Epidermal melanocyte (primary cell): ENCODE data around the gene VENTX.

Experiments
- DNase-seq: peaks from one replicate; pipeline ENCODE4 v3.0.0; 2011; ENCODE audit warnings: low spot score; ENCODE audit not compliant: insufficient read length

VENTX gene

GRCh38 chr10:133237588-133238465 is at the start of gene VENTX:
TSS of gene VENTX (plus strand) at chr10:133237855. CDS start at chr10:133237915, 60 bp downstream.
- no peak for DNase-seq

GRCh38 chr10:133187906-133188681 is 49.6 kb upstream of the VENTX start:
- DNase-seq = no peak

GRCh38 chr10:133189256-133189655 is 48.4 kb upstream of the VENTX start:
- DNase-seq = no peak

- DNase-seq = no peak
These were observed 47.9 kb upstream of the VENTX start for GRCh38 chr10:133189726-133190125.

GRCh38 chr10:133190225-133190624 is 47.4 kb upstream of the VENTX start:
- DNase-seq = no peak

GRCh38 chr10:133191651-133192050 is 46.0 kb upstream of the VENTX start:
- DNase-seq = no peak

GRCh38 chr10:133194151-133194550 is 43.5 kb upstream of the VENTX start:
- DNase-seq = no peak

GRCh38 chr10:133195096-133195495 is 42.6 kb upstream of the VENTX start:
- DNase-seq = no peak

GRCh38 chr10:133195611-133196010 is 42.0 kb upstream of the VENTX start:
- DNase-seq = no peak

GRCh38 chr10:133196221-133196915 is 41.3 kb upstream of the VENTX start:
- DNase-seq = no peak

- DNase-seq = no peak
These were observed 40.5 kb upstream of the VENTX start for GRCh38 chr10:133196936-133197758.

- DNase-seq = no peak
These were observed 39.9 kb upstream of the VENTX start for GRCh38 chr10:133197786-133198185.

- DNase-seq = no peak
These were observed 39.4 kb upstream of the VENTX start for GRCh38 chr10:133198206-133198605.

- no peak for DNase-seq
These were observed 38.8 kb upstream of the VENTX start for GRCh38 chr10:133198621-133199487.

GRCh38 chr10:133199488-133199885 is 38.2 kb upstream of the VENTX start:
- DNase-seq = no peak

- DNase-seq = no peak
These were observed 37.6 kb upstream of the VENTX start for GRCh38 chr10:133199992-133200611.

GRCh38 chr10:133200621-133201031 is 37.0 kb upstream of the VENTX start:
- DNase-seq = no peak

GRCh38 chr10:133201151-133201947 is 36.3 kb upstream of the VENTX start:
- no peak for DNase-seq
